Measurements from ENCODE around the gene TNPO3.
A peak's percentile ranks its signal among the peaks of the same experiment; 100 is the strongest.

Gene TNPO3

DNA sequence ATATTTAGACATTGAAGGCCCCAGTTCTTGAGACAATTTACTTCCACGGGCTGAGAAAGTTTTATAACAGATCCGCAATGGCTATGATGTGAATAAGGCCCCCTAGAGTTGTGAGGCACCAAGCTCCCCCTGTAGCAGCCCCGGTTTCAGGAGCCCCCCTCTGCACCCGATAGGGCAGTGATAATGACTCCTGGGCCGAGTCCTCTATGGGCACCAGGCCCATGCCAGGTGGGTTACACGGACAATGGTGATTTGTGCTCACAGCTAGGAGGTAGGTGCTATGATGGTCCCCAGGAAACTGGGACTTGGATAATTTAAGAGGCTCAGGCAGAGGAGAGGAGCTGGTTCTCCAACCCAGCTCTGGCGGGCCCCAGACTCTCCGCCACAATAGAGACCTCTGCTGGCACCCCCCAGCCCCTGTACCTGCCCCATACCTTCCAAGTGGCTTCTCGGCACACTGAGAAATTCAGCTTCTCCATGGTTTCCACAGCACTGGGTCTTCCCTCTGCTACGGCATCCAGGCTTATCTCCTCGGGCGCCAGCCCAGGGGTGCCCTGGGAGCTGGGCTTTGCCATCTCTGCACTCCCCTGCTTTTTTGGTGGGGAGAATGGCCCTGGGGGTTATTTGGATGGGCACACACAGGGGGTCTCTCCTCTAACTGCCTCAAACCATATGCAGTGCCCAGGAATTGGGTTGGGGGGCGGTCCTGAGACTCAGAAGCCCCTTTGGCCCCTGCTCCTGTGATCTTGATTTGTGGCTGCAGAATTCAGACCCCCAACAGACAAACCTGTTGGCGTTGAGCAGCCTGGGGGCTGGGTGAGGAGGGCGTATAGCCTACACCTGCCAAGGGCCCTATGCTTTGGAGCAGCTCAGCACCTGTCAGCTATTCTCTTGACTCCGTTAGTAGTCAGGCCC is 132.2 kb downstream of the TNPO3 start:
- Mint-ChIP-seq H3K4me3 (no peak overlapping the region), H3K27me3 (peaks cover 4% of the 10 kb centered on the region), H3K4me1 (no peaks in the 10 kb centered on the region), H3K36me3 (ENCODE audit: low read depth) (no peaks in the 10 kb centered on the region), H3K27ac (no peak overlapping the region), H3K9me3 (no peaks in the 10 kb centered on the region)
- DNase-seq (no peak), ATAC-seq (no peak)

DNA sequence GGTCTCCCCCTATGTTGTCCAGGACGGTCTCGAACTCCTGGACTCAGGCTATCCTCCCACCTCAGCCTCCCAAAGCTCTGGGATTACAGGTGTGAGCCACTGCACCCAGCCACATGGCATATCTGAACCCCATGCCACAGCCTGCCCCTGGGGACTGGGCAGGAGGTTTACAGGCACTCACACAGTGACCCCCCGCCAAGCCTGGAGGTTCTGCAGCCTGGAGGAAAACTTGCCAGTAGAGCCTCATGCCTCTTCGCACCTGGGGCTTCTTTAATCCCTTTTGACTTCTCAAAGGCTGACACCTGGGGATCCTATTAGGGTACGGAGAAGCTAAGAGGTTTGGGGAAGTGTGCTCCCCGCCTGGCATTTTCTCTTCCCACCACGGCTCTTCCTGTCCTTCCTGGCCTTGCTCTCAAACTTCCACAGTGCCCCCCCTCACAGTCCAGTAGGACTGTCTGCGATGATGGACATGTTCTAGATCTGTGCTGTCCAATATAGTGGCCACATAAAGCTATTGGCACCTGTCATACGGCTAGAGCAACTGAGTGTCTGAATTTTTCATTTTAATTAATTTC is 133.0 kb downstream of the TNPO3 start:
- ATAC-seq, result no peak
- no peak for DNase-seq
- H3K4me3 Mint-ChIP-seq, result no peak overlapping the region

DNA sequence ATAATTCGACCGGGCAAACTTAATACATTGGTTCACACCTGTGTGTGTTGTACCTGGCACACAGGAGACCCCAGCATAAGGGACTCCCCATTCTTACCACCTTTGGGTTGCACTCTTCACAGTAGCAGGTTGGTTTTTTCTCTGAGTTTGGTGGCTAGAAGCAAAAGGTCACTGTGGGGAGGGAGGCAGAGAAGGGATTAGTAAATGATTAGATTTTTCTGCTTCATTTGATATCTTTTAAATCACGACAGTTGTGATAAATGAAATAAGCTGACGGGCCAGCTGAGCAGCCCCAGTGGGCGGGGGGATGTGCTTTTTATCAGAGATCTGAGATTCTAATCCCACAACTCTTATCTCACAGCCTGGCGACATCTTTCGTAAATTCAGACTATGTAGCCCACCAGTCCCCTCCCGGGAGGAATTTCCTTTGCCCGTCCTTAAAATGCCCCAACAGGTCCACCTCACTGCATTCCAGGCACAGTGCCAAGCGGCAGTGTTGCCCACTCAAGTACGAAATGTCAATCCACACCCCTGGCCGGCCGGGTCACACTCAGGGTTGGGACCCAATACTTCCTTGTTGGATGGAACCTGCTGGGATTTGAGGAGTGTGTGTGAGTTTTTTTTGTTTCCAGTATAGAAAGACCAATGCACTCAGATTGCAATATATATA is 133.9 kb downstream of the TNPO3 start:
- no peaks in the 10 kb centered on the region for H3K9me3 Mint-ChIP-seq
- H3K36me3 Mint-ChIP-seq (ENCODE audit: low read depth), result no peaks in the 10 kb centered on the region
- H3K27ac Mint-ChIP-seq, result no peak overlapping the region
- H3K4me1 Mint-ChIP-seq, result no peaks in the 10 kb centered on the region
- no peak for ATAC-seq
- peaks cover 5% of the 10 kb centered on the region for H3K27me3 Mint-ChIP-seq
- DNase-seq, result no peak
- no peak overlapping the region for H3K4me3 Mint-ChIP-seq

More for the DNA sequence above, 133.0 kb downstream of the TNPO3 start:
- Mint-ChIP-seq H3K9me3 (no peaks in the 10 kb centered on the region), H3K4me1 (no peaks in the 10 kb centered on the region), H3K27me3 (peaks cover 4% of the 10 kb centered on the region), H3K27ac (no peak overlapping the region), H3K36me3 (ENCODE audit: low read depth) (no peaks in the 10 kb centered on the region)

DNA sequence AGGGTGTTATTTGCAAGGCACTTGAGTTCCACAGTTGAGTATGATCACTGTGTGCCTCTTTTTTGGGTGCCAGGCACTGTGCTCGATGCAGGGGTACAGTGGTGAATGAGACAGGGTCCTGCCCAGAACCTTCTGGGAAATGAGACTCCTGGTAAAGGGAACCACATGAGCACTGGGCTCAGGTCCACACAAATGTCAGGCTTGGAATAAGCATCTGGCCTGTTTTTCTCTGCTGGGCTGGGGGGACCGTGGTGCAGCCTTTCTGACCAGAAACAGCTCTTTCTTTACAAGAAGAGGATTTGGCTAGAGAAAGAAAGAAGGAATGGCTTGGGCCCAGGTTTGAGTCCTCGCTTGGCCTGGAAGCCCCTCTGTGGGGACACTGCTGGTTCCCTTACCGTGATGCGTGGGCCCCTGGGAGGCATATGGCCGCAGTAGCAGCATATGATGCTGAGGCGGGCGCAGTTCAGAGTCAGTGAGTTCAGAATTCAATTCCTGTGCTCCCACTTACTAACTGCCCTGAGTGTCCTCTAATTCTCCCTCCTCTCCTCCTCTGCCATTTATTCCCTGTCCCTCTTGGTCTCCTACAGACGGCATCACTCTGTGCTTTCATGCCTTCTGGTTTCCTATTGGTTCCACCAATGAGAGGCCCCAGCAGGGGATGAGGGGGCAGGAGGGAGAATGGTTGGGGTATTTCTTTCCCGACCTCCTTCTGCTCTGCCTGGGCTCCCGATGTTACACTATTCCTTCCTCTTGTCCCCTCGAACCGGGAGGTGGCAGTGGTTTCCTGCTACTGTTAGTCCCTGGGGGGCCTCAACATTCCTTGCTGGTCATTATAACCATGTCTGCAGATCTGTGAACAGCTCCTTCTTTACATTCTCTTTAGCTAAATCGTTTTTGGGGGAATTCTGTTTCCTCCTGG is 134.8 kb downstream of the TNPO3 start:
- DNase-seq (no peak), ATAC-seq (no peak)
- no peak overlapping the region for H3K4me3 Mint-ChIP-seq
- H3K27ac Mint-ChIP-seq, result no peak overlapping the region
- H3K36me3 Mint-ChIP-seq (ENCODE audit: low read depth), result no peaks in the 10 kb centered on the region
- peaks cover 9% of the 10 kb centered on the region for H3K27me3 Mint-ChIP-seq
- H3K4me1 Mint-ChIP-seq, result peaks cover 4% of the 10 kb centered on the region
- H3K9me3 Mint-ChIP-seq, result no peaks in the 10 kb centered on the region

DNA sequence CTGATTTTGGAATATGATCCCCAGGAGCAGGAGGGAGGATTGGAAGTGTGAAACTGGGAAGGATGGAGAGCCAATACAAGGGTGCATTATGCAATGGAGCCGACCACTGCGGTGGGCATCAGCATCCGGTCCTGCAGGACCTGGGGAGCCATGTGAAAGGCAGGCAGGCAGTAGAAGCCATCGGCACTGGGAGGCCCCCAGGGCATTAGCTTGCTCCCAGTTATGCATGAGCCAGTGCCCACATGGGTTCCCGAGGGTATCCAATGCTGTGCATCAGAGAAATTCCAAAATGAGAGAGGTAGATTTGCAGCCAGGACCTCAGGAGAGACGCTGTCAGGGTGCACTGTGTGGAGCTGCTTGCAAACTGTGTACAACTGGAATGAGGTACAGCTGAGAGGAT is 135.7 kb downstream of the TNPO3 start:
- H3K27me3 Mint-ChIP-seq, result peaks cover 13% of the 10 kb centered on the region
- H3K4me1 Mint-ChIP-seq, result peaks cover 7% of the 10 kb centered on the region
- no peaks in the 10 kb centered on the region for H3K9me3 Mint-ChIP-seq
- no peak overlapping the region for H3K27ac Mint-ChIP-seq
- no peak for ATAC-seq
- DNase-seq, result no peak
- no peak overlapping the region for H3K4me3 Mint-ChIP-seq
- H3K36me3 Mint-ChIP-seq (ENCODE audit: low read depth), result no peaks in the 10 kb centered on the region

DNA sequence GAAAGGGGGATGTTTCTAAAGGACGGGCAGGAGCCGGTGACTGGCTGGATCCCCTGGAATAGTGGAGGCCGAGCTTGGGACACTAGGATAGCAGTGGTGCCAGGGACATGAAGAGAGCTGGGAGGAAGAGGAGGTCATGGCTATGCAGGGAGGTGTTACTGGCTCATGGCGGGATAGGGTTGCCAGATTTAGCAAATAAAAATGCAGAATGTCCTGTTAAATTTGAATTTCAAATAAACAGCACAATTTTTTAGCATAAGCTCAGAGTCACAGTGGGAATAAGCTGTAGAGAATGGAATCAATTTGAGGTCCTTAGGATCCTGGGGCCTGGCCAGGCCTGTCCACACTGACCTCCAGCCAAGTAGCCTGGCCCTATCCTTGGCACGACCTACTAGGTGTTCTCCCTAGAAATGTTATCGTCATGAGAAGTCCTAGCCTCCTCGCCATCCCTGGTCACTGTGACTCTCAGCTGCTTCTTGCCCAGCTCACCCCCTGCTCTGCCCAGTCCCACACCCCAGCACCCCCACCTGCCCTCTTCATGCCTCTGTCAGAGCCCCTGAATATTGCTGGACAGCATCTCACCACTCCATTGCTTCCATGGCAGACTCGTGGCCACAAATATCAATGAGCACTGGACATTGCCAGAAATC is 136.8 kb downstream of the TNPO3 start:
- no peak overlapping the region for H3K4me3 Mint-ChIP-seq
- peaks cover 9% of the 10 kb centered on the region for H3K4me1 Mint-ChIP-seq
- H3K27me3 Mint-ChIP-seq, result peaks cover 16% of the 10 kb centered on the region
- no peaks in the 10 kb centered on the region for H3K36me3 Mint-ChIP-seq (ENCODE audit: low read depth)
- H3K9me3 Mint-ChIP-seq, result no peaks in the 10 kb centered on the region
- no peak overlapping the region for H3K27ac Mint-ChIP-seq
- ATAC-seq, result no peak
- DNase-seq, result no peak

DNA sequence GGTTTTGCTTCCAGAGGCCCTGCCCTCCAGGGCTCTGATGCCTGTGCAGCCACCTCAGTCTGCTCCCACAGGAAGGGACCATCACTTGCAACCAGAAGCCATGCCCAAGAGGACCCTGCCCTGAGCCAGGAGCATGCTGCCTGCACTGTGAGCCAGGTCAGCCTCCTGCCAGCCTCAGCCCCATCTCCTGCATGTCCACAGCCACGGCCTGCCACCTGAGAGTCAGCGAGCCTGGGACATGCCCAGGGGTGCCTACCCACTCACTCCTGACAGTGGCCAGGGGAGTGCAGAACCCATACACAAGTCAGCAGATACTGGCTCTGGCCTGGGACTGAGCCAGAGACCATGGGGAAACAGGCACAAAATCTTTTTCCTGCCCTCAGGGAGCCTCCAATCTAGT is 137.8 kb downstream of the TNPO3 start:
- ATAC-seq (no peak), DNase-seq (no peak)
- H3K27ac Mint-ChIP-seq, result no peak overlapping the region
- H3K4me1 Mint-ChIP-seq, result peaks cover 9% of the 10 kb centered on the region
- no peaks in the 10 kb centered on the region for H3K9me3 Mint-ChIP-seq
- H3K36me3 Mint-ChIP-seq (ENCODE audit: low read depth), result no peaks in the 10 kb centered on the region
- no peak overlapping the region for H3K4me3 Mint-ChIP-seq
- H3K27me3 Mint-ChIP-seq, result peaks cover 18% of the 10 kb centered on the region

DNA sequence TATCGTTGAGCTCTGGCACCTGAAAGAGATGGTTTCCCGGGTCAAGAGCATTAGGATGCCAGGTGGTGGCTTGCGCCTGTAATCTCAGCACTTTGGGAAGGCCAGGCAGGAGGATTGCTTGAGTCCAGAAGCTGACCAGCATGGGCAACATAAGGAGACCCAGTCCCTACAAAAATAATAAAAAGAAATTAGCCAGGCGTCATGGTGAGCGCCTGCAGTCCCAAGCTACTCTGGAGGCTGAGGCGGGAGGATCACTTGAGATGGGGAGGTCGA is 138.3 kb downstream of the TNPO3 start:
- ATAC-seq (no peak), DNase-seq (no peak)
- Mint-ChIP-seq H3K36me3 (ENCODE audit: low read depth) (no peaks in the 10 kb centered on the region), H3K9me3 (no peaks in the 10 kb centered on the region), H3K4me3 (no peak overlapping the region), H3K4me1 (peaks cover 9% of the 10 kb centered on the region), H3K27me3 (peaks cover 17% of the 10 kb centered on the region), H3K27ac (no peak overlapping the region)

DNA sequence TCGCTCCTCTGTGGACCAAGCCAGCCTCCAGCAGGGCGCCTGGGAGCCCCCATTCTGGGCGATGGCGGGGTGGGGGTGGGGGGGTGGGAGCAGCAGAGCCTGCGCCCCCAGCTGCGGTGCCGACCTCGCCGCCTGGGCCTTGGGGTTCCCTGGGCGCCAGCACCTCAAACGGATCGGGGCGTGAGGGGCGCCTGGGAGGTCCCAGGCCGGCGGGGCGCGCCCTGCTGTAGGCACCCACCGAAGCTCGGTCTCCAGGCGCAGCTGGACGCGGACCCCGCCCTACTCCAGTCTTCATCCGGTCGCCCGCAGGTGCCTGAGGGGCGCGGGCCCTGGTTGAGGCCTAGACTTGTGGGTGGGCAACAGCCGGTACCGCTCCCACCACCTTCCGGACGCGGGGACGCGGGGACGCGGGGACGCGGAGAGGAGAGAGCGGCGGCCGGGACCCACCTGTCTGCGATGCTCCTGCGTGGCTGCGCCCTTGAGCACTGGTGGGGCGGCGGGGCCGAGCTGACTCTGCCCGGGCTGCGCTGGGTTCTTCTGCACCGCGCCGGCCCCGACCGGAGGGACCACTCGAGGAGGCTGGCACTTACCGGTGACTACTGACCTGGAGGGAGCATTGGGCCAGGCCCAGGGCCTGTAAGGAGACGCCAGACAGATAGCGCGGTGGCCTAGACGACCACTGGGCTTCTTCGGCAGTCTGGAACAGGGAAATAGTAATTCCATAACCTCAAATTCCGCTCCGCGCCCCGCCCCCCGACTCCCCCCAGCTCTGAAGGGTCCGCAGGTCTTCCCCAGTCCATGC is 138.9 kb downstream of the TNPO3 start:
- peaks cover 21% of the 10 kb centered on the region for H3K27me3 Mint-ChIP-seq
- DNase-seq, result no peak
- no peak for ATAC-seq
- H3K9me3 Mint-ChIP-seq, result no peaks in the 10 kb centered on the region
- peaks cover 9% of the 10 kb centered on the region for H3K4me1 Mint-ChIP-seq
- H3K27ac Mint-ChIP-seq, result no peak overlapping the region
- H3K36me3 Mint-ChIP-seq (ENCODE audit: low read depth), result no peaks in the 10 kb centered on the region
- H3K4me3 Mint-ChIP-seq, result peak overlapping the region; percentile 67

DNA sequence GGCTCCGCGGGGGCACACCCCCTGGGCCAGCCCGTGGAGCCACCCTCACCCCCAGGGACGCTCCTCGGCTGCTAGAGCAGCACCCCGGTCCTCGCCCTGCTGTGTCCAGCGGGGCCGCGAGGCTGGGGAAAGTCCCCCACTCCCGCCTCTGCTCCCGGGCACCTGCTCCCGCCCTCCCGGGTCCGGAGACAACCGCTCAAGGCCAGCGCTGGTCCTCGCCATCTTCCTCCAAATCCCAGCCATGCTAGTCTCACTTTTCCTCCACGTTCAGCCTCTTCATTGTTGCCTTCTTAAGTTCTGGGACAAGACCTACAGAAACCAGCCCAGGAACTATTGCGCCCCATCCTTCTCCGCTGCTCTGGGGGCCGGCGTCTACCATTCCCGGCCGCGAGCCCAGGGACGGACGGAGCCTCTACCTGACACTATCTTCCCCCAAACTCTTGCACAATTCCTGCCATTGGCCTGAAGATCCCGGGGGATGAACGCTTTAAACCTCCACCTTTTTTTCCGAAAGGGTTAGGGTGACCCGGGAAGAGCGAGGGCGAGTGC is 139.6 kb downstream of the TNPO3 start:
- no peaks in the 10 kb centered on the region for H3K9me3 Mint-ChIP-seq
- H3K4me1 Mint-ChIP-seq, result peaks cover 9% of the 10 kb centered on the region
- no peak for ATAC-seq
- no peak overlapping the region for H3K27ac Mint-ChIP-seq
- DNase-seq, result no peak
- no peaks in the 10 kb centered on the region for H3K36me3 Mint-ChIP-seq (ENCODE audit: low read depth)
- H3K4me3 Mint-ChIP-seq, result peak overlapping the region; percentile 67
- H3K27me3 Mint-ChIP-seq, result peaks cover 24% of the 10 kb centered on the region

DNA sequence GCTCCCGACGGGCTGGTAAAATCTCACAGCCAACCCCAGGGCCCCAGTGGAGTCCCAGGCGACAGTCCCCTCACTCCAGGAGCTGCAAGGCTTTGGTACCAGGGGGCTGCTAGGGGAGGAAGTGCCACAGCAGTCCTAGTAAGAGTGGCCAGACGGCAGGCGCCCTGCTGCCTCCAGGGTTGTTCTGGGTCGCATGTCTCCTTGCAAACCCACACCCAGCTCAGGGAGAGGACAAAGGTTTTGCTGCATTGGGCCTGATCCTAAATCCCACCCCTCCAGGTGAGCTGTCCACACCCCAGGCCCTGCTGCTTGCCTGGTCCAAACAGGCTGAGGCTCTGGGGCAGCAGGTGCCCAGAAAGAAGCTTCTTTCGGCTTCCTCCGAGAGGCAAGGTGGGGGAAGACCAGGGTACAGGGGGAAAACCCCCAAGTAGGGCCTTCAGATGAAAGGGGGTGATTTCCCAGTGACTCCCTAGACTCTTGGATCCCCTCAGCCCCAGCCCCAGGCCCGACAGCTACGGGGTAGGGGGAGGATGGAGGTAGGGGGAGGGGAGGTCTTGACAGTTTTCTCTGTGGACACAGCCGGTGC is 140.3 kb downstream of the TNPO3 start:
- Mint-ChIP-seq H3K27ac (no peak overlapping the region), H3K9me3 (no peaks in the 10 kb centered on the region), H3K27me3 (peaks cover 29% of the 10 kb centered on the region), H3K4me1 (peaks cover 9% of the 10 kb centered on the region), H3K36me3 (ENCODE audit: low read depth) (no peaks in the 10 kb centered on the region), H3K4me3 (no peak overlapping the region)
- ATAC-seq, result peak; percentile 6
- no peak for DNase-seq

DNA sequence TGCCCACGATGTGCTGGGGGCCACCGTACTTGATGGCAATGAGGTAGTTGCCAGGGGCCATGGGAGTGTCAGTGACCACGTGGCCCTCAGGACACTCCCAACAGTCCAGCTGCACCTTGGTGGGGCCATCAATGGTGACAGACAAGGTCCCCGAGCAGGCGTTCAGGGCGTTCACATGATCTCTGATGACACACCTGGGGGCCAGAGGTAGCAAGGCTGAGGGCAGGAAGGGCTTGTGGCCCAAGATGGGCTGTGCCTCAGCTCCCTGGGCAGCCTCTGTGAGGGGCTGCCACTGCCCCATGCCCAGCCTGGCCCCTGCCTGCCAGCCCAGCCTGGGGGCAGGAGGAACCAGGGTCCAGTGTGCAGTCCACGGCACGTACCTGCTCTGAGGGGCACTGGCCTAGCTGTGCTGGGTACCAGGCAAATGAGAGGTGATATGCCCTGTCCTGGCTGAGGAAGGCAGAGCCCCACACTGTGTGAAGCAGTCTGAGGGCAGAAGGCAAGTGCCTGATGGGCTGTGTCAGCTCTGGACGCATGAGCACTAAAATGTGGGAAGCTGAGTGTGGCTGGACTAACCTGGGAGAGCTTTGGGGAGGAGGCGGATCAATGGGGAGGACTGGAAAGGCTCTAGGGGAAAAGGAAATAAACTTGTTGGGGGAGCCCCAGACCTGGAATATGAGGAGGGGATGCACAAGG is 140.9 kb downstream of the TNPO3 start:
- no peak overlapping the region for H3K27ac Mint-ChIP-seq
- no peak overlapping the region for H3K4me3 Mint-ChIP-seq
- H3K27me3 Mint-ChIP-seq, result peaks cover 35% of the 10 kb centered on the region
- H3K9me3 Mint-ChIP-seq, result no peaks in the 10 kb centered on the region
- peaks cover 9% of the 10 kb centered on the region for H3K4me1 Mint-ChIP-seq
- no peak for ATAC-seq
- DNase-seq, result no peak
- no peaks in the 10 kb centered on the region for H3K36me3 Mint-ChIP-seq (ENCODE audit: low read depth)

Measured in activated naive CD8-positive, alpha-beta T cell treated with anti-CD3 and anti-CD28 coated beads, Interleukin-2, amount 50 U/mL, for 24 hours (primary cell).